HG02610 (cell line): ENCODE measurements around the gene ZNF225.
A peak's percentile ranks its signal among the peaks of the same experiment; 100 is the strongest.
"Not testable (repeated sequence)": the region's sequence is repeated elsewhere in the genome, so short reads cannot be mapped to it uniquely, and the experiment has no call there.

Source experiments
- ATAC-seq: cut with Tn5 transposase; IDR thresholded peaks from one replicate; pipeline ENCODE4 v1.9.1; 2021; ENCODE audit warnings: mild to moderate bottlenecking, moderate library complexity; ENCODE audit not compliant: unreplicated experiment

Gene ZNF225

GRCh38 chr19:44156475-44156874, 43.3 kb downstream of the ZNF225 start:
- ATAC-seq: no peak

- no peak for ATAC-seq
Observed at GRCh38 chr19:44163789-44164188, 50.6 kb downstream of the ZNF225 start.

- no peak for ATAC-seq
Observed at GRCh38 chr19:44164327-44164672, 51.1 kb downstream of the ZNF225 start.

DNA sequence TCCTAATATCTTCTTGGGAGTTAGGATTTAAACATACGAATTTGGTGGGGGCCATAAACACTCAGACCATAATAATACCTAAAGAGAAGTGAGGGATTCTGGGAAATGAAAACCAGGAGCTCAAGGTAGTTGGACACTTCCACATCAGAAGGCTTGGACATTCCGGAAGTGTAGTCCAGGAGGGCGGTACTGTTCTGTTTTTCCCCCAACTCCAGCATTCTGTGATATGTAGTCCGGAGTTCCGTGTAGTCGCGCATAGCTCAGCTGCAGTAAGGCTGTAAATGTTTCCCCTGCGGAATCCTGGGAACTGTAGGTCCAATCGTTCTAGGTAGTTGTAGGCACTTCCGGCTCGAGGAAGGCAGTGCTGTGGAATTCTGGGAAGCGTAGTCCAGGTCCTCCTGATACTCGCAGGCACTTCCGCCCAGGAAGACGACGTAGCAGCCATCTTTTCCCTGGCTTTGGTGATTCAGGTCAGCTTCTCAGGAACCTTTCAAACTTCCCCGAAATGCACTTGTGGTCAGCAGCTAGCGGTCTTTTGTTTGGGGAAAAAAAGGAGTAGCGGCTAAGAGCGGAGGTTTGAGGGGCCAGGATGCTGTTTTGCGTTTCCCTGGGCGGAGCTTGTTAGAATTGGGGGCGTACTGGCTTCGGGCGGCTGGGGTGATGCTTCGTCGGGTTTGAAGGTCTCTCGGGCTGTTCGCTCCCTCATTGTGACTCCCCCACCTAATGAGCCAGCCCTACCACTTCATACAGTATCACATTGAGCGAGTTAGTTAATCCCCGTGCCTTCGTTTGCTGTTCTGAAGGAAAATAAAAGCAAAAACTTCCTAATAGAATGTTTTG, 51.7 kb downstream of the ZNF225 start, which contains the start of gene ZNF226:
ZNF226 (plus strand) TSS at position 428 of the 840 bp plus-strand sequence. CDS start 4,981 bp downstream, outside the sequence.
- ATAC-seq: peak; percentile 81

DNA sequence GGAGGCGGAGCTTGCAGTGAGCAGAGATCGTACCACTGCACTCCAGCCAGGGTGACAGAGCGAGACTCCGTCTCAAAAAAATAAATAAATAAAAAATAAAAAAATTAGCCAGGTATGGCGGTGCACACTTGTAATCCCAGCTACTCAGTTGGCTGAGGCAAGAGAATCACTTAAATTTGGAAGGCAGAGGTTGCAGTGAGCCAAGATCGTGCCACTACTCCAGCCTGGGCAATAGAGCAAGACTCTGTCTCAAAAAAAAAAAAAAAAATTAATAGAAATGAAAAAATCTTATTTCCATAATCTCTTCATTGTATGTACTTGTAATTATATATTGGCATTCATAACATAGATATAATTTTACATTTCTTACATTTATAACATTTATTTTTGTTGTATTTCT, 57.5 kb downstream of the ZNF225 start:
- not testable (repeated sequence) for ATAC-seq

DNA sequence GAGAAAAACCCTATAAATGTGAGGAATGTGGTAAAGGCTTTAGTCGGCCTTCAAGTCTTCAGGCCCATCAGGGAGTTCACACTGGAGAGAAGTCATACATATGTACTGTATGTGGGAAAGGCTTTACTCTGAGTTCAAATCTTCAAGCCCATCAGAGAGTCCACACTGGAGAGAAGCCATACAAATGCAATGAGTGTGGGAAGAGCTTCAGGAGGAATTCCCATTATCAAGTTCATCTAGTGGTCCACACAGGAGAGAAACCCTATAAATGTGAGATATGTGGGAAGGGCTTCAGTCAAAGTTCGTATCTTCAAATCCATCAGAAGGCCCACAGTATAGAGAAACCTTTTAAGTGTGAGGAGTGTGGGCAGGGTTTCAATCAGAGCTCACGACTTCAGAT, 63.4 kb downstream of the ZNF225 start:
- no peak for ATAC-seq

- no peak for ATAC-seq
Observed at GRCh38 chr19:44180968-44181367, 67.8 kb downstream of the ZNF225 start.

DNA sequence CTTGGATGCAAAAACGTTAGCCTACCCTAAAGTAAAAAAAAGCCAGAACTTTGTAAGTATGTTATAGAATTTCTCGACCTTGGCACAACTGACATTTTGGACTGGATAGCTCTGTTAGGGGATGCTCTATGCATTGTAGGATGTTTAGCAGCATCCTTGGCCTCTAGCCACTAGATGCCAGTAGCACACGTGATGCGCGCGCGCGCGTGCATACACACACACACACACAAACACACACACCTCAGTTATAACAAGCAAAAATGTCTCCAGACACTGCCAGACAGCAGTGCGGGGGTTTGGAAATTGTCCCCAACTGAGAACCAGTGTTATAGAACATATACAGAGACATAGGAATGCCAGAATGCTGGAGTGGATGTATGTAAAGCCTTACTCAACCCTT, 68.9 kb downstream of the ZNF225 start:
- ATAC-seq: no peak
